Myocyte (in vitro differentiated cells): Measurements from ENCODE around the gene PKMYT1. TPM values are rescaled to one million over a fixed set of nuclear protein-coding genes. Genes with fewer than 3 reads are reported as not detected.
A peak's percentile ranks its signal among the peaks of the same experiment; 100 is the strongest.
"Not testable (repeated sequence)": the region's sequence is repeated elsewhere in the genome, so short reads cannot be mapped to it uniquely, and the experiment has no call there.

Source experiments
- DNase-seq: peaks from one replicate; pipeline ENCODE4 v3.0.0-alpha.2; 2012; ENCODE audit warnings: low read depth
- total RNA-seq: library from RNA; depleted of rRNA; stranded (reverse); fragments of >200 nt; gene quantifications from 2 replicates; pipeline ENCODE4 v1.2.3, GENCODE V29; 2014

Gene PKMYT1
- total RNA-seq, 1 donor from 2014 or later: 0.53 TPM

DNA sequence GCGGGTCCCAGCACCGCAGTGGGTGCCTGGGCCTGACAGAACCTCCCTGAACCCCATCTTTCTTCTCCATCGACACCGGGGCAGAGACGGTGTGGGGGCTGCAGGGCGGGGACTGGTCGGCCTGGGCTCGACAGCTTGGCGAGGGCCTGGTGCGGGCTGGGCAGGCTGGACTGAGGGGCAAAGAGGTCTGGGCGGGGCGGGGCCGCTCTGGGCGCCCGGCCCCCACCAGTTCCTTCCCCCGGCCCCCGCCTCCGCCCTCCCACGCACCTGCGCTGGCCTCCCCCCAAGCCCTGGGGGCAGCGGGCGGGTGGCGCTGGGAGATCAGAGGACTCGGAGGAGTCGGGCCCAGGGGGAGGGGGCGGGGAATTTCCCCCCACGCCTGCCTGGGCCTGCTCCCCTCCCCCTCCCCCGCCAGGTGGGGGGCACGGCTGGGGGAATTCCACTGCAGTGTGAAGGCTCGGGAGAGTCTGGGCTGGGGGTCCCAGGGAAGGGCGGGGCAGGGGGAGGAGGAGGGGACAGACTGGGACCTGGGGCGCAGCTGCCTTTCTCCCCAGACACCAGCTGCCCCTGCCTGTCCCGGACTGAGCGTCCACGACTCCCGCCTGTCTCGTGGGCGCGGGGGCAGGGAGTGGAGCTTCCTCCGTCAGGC is 17.0 kb downstream of the PKMYT1 start:
- DNase-seq: peak; percentile 82

DNA sequence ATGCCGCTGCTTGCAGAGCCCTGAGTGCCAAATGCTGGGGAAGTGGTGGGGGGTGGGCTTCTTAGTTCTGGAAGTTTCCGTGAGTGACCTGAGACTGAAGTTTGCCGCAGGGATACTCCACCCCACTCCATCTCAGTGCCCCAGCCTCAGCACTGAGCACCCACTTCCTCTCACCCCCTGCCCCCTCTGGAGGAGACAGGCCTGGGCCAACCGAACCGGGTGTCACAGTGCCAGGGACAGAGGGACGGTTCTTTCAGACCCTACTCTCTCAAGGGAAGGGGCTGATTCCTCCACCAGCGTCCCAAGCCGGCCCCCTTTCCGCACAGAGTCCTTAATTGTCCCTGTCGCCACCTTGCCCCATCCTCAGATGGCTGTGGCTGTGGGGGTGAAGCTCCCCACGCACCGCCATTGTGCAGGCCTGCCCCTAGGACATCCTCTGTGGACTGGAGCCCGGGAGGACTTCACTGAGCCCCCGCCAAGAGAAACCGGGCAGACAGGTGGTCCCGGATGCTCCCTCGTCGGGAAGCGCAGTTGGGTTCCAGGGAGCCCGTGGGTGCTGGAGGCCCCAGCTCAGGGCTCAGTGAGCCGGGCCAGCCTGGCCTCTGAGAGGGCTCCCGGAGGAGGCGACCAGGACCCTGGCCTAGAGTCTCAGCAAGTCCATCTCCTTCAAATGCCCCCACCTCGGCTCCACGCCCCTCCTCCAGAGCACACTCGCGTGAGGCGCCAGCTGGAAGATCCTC is 17.7 kb downstream of the PKMYT1 start:
- no peak for DNase-seq

DNA sequence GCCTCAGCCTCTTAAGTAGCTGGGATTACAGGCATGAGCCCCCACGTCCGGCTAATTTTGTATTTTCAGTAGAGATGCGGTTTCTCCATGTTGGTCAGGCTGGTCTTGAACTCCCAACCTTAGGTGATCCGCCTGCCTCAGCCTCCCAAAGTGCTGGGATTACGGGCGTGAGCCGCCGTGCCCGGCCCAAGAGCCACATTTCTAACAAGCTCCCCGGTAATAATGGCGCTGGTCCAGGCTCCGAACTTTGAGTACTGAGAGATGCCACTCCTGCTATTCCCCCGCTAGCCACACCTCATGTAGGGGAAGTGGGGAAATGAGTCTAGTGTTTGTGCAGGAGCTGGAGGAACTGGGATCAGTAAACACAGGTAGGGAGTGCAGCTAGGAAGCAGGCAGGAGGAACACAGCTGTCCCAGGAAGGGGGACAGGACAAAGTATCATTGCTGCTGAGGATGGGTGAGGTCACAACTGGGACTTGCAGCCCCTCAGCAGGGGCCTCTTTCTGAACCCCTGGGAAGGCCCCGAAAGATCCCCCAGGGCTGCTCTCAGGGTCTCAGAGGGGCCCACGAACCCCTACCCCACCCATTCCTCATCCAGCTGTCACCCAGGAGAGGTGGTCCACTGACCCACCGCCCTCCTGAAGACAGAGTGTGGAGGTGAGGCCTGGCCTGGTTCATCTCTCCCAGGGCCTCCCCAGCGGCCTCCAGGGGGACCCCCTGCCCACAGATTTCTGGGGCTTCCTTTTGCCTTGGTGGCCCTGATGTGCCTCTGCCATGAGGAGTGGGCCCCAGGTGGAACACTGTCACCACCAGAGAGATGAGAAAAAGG is 19.8 kb downstream of the PKMYT1 start:
- no peak for DNase-seq

DNA sequence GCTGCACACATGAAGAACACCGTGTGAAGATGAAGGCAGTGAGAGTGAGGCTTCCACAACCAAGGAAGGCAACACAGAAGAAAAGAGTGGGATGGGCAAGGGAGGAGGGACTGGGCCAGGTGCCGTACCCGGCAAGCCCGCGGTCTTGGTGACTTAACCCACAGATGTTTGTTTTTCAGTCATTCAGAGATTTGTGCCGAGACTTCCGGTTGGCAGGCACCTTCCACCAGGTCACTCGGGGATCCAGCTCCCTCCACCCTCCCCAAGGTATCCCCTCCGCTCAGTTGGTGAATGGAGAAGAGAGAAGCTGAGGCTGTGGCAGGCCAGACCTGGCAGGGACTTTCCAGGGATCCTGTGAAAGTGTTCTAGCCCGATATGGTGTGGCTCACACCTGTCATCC is 21.0 kb downstream of the PKMYT1 start:
- no peak for DNase-seq

DNA sequence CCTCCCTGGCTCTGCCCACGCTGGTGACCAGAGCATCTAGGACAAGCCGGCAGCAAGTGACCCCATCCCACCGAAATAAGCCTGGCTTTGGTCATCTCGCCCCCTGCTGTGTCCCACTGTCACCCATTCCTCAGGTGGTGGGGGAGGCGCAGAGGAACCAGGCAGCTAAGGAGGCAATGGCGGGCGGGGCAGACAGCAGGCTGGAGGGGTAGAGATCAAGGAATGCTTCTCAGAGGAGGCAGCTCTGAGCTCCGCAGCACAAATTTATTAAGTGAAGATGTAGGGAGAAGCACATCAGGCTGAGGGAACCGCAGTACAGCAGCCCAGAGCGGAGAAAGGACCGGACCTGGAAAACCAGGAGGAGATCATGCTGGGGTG is 23.7 kb downstream of the PKMYT1 start:
- no peak for DNase-seq

DNA sequence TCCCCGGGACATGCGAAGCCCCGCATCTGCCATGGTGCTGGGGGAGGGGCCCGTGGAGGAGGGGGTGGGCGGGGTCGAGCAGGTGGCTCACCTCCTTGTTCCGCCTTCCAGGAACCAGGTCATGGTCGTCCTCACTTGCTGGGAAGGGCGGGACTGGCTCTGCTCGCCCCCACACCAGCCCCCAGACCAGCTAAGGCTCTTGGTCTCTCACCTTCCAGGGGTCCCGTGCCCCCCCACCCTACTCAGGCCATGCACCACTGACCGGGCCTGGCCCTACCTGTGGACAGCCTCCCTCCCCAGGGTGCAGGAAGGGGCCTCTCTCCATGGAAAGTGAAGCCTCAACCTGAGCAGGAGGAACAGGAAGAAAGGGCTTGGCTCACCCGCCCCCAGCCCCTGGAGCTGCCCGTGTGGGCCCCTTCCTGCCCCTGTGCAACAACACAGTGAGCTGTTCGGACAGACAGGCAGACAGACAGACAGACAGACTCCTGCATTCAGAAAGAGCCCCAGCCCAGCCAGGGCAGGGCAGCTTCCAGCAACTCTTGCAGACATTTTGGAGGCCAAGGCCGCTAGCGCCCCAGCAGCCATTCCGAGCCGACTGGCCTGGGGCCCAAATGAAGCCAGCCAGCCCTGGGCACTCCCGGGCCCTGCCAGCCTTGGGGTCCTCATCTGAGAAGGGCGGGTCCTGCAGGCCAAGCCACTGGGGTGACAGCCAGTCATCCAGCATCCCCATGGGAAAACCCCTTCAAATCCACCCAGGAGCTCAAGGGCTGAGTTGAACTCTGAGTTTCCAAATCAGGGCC is 24.3 kb downstream of the PKMYT1 start:
- DNase-seq: no peak

DNA sequence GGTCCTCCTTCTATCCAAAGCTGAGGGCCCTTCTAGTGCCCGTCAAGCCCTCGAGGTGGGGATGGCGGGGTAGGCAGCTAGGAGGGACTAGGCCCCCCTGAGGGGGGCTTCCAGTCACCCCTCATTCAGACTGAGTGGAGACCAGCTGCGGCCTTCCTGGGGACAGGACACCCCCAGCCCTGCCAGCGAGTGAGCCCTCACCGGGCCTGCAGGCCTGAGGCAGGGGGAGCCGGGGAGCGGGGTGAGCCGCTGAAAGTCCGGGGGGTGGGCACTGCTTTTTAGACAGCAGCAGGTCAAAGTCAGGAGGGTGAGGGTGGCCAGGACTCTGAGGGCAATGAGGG is 24.8 kb downstream of the PKMYT1 start:
- DNase-seq: no peak

DNA sequence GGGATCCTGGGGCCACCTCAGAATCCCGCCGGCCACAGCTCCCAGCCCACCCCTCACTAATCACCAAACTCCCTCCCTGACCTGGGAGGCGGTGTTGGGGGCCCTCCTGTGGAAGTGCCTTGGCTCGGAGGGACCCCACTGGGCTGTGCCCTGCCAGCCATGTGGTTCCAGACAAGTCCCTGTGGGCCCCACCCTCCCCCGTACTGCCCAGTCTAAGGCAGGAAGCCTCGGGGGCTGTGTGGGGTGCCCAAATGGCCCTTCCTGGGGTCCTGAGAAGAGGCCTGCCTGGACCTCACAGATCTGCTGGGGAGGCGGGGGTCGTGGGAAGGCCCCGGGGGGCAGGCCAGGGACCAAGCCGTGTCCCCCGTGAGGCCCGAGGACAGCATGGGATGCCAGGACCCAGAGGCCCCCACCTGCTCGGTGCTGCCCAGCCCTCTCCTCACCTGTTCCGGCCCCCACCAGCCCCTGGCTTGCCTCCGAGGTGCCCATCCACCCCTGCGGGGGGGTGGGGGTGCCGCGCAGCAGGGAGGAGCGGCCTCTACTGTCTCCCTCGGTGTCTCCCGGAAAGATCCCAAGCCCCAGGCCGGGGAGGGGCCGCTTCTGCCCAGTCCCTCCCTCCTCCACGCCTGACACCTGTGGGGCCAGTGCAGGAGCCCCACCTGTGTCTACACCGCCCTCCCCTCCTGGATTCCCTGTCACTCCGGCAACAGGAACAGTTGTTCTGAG is 25.4 kb downstream of the PKMYT1 start:
- no peak for DNase-seq

DNA sequence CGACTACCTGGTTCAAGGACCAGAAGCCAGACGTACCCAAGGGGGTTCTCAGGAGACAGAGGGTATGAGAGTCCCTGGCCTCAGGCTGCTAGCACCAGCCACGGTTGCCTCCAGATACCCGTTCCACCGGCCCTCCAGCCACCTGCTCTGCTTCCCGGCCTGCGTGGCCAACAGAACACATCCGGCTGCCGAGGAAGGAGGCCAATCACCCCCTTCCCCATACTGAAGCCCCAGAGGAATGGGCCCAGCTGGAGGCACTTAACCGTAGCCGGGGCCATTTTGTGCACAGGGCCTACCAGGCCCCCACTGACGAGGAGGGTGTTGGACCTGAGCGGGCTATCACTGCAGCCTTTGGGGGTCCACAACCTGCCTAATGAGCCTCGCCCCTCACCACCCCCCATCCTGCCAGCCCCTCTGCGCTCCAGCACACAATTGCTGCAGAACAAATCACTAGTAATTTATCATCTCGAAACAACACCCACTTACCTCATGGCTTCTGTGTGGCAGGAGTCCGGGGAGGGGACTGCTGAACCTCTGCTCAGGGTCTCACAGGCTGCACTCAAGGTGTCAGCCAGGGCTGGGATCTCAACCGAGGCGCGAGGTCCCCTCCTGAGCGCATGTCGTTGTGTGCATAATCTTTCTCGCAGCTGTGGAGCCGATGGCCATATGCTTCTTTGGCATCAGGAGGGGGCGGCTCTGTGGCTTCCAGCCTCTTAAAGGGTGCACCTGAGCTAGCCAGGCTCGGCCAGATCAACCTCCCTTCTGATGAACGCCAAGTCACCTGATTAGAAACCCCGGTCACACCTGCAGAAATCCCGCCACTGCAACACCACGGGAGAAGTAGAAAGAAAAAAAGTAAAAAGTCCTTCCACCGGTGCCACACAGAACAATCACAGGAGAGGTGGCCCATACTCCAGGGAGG is 26.3 kb downstream of the PKMYT1 start:
- DNase-seq: no peak

DNA sequence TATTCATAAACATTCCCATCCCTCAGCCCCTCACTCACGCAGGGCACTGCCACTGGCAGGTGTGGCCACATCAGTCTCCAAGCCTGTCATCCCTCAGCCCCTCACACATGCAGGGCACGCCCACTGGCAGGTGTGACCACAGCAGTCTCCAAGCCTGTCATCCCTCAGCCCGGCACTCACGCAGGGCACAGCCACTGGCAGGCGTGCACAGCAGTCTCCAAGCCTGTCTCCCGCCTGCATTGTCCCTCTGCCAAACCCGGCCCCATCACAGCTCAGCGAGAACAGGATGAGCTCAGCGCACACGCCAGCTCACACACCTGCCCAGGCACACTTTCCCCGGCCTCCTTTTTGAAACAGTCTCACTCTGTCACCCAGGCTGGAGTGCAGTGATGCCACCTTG is 27.6 kb downstream of the PKMYT1 start:
- peak; percentile 71 for DNase-seq

DNA sequence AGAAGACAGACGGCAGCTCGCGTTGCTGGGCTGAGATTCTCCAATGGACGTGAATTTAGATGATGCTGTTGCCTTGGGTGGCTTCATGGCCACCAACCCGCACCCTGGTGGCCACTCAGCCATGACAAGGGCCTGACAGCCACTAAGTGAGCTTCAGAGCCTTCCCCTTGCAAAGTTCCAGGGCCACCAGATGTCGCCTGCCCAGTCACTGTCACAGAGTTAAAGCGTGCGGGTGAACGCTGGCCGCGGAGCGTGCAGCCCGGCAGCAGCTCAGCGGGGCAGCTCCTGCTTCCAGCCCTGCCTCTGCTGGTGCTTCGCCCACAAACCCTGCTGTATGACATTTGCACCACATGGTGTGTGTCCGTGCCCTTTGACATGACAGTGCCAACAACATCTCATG is 29.5 kb downstream of the PKMYT1 start:
- no peak for DNase-seq

DNA sequence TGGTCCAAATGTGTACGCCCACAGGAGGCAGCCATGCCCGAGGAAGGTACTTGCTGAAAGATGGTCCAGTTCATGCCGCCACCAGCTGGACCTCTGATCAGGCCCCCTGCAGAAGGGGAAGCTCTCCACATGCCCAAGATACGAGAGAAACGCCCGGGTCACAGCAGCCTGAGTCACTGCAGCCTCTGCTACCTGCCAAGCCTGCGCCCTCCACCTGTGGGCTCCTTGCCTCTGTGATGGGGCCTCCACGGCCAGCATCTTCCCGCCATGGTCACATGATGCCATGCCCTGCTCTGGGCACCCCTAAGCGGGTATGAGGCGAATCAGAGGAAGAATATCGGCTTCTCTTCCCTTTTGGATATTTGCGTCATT is 29.9 kb downstream of the PKMYT1 start:
- DNase-seq: no peak

DNA sequence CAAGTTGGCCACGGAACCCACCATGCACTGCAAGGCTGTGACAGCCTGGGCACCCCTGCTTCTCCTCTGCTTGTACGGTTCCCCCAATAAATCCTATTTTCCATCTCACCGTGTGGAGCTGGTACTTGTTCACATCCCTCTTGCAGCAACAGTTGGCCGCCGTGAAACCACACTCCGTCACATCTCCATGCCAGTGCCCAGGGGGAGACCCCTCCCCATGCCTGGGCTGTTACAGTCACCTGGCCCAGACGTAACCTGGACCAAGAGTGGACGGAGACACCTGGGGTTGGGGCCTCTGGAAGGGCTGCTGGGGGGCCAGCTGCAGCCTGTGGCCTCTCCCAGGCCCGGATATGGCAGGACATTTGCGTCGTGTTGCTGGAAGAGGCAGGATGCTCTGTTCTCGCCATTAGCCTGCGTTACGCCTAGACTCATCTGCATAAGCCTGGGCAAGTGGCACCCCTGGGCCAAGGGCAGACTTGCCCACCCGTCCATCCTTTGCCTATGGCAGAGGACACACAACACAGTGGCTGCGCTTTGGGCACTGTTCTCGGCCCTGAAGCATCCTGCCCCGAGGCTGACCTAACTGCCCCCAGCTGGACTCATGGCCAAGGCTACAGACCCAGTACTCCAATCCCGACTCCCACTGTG is 30.4 kb downstream of the PKMYT1 start:
- no peak for DNase-seq

DNA sequence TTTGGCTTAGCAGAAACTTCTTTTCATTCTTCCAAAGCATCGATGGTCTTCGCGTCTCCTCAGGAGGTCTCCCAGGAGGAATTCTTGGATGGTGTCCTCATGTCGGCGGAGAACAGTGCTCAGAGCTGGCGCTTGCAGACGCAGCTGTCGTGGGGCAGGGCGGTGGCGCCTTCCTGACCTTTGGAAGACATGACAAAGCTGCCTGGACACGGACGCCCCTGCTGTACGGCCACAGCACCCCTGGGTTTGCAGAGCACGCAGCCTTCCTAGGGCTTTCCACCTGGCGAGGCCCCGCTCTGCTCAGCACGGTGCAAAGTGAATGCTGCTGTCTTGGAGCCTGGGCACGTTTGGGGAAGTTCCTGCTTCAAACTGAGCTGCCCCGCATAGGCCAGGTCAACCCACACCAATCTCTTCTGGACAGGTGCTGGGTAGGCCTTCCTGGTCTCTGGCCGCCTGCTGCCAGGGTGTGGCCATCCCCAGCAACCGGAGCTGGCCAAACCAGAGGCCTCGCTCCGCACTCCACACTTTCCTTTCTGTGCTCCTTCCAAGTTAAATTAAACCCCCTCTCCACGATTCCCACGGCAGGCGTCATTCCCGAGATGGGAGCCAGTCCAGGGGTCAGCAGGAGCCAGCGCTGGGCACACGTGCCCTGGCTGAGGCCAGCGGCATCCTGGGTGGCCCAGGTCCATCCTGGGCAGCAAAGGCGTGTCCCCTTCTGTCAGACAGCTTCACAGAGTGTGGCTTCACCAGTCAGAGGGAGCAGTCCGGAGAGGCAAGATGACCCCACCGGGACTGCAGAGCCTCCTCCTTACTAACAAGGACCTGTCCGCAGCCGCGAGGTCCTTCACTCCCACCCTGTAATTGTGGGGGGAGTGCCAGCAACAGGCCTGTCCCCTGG is 31.2 kb downstream of the PKMYT1 start:
- DNase-seq: no peak

DNA sequence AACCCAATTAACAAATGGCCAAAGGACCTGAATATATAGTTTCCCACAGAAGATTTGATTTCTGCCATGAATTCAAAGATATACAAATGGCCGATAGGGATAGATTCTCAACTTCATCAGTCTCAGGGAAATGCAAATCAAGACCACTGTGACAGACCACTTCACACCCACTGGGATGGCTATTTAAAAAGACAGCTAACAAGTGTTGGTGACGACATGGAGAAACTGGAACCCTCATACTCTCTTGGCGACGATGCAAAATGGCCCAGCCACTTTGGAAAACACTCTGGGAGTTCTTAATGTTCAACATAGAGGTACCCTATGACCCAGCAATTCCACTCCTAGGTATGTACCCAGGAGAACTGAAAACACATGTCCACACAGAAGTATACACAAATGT is 33.6 kb downstream of the PKMYT1 start:
- no peak for DNase-seq

DNA sequence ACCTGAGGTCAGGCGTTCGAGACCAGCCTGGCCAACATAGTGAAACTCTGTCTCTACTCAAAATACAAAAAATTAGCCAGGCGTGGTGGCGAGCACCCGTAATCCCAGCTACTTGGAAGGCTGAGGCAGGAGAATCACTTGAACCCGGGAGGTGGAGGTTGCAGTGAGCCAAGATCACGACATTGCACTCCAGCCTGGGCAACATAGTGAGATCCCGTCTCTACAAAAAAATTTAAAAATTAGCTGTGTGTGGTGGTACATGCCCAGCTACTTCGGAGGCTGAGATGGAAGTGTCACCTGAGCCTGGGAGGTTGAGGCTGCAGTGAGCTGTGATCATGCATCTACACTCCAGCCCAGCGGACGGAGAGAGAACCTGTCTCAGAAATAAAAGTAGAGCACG is 36.5 kb downstream of the PKMYT1 start:
- DNase-seq: not testable (repeated sequence)

DNA sequence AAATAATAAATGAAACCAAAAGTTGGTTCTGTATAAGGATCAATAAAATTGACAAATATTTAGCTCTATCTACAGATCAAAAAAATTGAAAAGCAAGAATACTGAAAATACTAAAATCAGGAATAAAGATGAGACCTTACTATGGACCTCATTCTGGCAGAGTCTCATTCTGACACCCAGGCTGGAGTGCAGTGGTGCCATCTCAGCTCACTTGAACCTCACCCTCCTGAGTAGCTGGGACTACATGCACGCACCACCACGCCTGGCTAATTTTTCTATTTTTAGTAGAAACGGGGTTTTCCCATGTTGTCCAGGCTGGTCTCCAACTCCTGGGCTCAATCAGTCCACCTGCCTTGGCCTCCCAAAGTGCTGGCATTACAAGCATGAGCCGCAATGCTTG is 38.2 kb downstream of the PKMYT1 start:
- no peak for DNase-seq

DNA sequence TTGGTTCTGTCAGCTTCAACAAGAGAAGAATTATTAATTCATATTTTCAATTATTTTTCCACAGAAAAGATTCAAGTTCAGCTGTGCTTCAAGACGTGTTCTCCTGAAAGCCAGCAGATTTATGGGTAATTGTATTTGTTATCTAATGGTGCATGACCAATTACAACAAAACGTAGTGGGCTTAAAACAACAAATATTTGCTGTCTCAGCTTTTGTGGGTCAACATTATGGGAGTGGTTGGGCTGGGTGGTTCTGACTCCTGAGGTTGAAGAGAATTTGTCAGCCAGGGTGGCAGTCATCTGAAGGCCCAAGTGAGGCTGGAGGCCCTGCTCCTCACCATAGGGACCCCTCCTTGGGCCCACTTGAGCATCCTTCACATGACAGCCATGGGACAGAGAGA is 40.3 kb downstream of the PKMYT1 start:
- DNase-seq: no peak
